Measurements from ENCODE around the gene RARS1.

DNA sequence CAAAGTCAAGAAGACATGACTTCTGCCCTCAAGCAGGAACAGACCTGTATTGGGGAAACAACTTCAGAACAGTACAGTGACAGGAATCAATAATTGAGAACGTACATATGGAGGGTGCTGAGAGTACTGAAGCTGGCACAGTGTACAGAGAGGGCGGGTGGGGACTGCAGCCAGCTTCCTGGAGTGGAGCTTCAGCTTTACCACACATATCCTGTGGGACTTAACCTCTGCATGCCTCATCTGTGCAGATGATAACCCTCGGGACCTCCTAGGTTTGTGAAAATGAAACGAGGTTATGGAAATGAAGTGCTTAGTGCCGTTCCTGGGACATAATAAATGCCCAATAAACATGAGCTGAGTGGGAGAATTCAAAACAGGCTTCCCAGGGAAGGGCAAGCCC is 22.1 kb upstream of the RARS1 start:
- TF ChIP-seq, protein P1, sequence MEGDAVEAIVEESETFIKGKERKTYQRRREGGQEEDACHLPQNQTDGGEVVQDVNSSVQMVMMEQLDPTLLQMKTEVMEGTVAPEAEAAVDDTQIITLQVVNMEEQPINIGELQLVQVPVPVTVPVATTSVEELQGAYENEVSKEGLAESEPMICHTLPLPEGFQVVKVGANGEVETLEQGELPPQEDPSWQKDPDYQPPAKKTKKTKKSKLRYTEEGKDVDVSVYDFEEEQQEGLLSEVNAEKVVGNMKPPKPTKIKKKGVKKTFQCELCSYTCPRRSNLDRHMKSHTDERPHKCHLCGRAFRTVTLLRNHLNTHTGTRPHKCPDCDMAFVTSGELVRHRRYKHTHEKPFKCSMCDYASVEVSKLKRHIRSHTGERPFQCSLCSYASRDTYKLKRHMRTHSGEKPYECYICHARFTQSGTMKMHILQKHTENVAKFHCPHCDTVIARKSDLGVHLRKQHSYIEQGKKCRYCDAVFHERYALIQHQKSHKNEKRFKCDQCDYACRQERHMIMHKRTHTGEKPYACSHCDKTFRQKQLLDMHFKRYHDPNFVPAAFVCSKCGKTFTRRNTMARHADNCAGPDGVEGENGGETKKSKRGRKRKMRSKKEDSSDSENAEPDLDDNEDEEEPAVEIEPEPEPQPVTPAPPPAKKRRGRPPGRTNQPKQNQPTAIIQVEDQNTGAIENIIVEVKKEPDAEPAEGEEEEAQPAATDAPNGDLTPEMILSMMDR (IDR thresholded peaks at IDR 0.05; ENCODE audit: low read depth, low read length) = no peak
- TF ChIP-seq EZH2phosphoT487 (IDR thresholded peaks at IDR 0.05; ENCODE audit: low read depth) = no peak

All from OCI-LY3 (cell line).